GM18505 (cell line): ENCODE data around the gene TPCN2.
"Not testable (repeated sequence)": the region's sequence is repeated elsewhere in the genome, so short reads cannot be mapped to it uniquely, and the experiment has no call there.

ENCODE experiments used
- ATAC-seq: cut with Tn5 transposase; IDR thresholded peaks from one replicate; pipeline ENCODE4 v1.9.1; 2021; ENCODE audit not compliant: unreplicated experiment
- POLR2A ChIP-seq: IDR thresholded peaks from 4 replicates; pipeline ENCODE4 v1.6.1; 2011; ENCODE audit warnings: borderline replicate concordance; ENCODE audit not compliant: insufficient read depth, insufficient read length; ENCODE audit errors: extremely low read depth

Gene TPCN2

DNA sequence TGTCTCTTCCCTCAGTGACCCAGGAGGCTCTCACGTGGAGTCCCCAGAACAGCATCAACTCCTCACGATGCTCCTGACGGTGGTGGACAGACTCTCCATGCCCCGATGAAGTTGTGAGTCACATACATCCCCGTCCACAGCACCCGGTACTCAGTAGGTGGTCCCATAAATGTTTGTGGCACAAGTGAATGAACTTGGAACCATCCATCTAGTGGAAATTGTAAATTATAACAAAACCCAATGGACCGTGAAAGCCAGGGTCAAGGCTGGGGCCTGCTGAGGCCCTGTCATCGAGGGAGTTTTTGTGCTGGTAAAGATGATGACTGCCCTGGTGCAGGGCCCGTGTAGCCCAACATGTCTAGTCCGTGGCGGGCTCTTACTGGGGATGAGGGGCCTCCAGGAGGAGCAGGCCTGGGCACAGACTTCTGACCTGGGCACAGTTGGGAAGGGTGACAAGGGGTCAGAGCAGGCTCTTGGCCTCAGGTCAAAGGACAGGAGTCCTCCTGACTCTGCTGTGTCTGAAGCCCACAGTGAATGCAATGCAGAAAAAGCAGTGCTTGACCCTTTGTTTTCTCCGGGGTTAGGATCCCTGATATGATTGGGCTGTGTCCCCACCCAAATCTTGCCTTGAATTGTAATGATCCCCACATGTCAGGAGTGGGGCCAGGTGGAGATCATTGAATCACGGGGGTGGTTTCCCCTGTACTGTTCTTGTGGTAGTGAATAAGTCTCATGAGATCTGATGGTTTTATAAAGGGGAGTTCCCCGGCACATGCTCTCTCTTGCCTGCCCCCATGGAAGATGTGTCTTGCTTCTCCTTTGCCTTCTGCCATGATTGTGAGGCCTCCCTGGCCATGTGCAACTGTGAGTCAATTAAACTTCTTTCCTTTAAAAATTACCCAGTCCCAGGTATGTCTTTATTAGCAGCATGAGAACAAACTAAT lies 87.0 kb downstream of the TPCN2 start:
- no peak for ATAC-seq
- no peak for TF ChIP-seq POLR2A

DNA sequence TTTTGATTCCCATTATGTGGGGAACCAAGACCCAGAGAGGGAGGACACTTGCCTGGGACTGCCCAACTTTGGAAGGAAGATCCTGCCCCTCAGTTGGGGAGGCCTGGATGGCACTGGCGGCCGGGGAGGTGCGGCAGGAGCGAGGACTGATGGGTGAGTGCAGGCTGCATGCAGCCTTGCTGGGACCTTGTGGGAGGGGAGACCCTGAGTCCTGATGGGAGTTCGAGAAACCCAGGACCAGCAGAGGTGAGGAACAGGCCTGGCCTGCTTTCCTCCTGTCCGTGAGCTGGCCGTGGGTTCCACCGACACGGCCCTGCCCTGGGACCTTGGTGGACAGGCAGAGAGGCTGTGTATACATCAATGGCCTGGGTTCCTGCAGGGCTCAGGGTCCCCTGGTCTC lies 87.7 kb downstream of the TPCN2 start:
- TF ChIP-seq POLR2A = no peak
- ATAC-seq = no peak

DNA sequence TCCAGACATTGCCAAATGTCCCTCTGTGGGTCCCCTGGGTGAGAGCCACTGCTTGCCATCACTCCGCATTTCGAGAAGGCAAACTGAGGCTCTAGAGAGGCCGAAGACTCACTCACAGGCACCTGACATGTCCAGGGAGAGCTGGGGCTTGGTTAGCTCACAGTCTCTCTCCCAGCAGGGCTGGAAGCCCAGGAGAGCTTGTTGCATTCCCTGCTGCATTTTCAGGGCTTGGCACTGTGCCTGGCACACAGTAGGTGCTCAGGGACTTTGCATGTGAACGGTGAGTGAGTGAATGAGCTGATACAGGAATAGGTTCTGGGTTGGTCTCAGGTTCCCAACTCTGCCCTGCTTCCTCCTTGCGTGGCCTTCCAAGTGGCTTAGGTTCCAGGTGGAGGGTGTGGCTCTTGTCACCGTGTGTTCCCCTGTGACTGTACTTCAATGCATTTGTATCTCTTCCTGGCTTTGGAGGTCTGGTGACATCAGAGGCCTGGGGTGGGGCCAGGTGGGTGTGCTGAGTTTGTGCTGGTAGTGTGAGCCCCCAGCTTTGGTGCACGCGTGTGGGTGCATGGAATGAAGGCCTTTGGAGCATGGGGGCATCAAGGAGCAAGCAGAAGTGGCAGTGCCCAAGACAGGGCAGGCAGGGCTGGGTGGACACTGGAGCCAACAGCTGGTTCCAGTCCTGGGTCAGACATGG lies 88.6 kb downstream of the TPCN2 start:
- no peak for ATAC-seq
- no peak for TF ChIP-seq POLR2A

DNA sequence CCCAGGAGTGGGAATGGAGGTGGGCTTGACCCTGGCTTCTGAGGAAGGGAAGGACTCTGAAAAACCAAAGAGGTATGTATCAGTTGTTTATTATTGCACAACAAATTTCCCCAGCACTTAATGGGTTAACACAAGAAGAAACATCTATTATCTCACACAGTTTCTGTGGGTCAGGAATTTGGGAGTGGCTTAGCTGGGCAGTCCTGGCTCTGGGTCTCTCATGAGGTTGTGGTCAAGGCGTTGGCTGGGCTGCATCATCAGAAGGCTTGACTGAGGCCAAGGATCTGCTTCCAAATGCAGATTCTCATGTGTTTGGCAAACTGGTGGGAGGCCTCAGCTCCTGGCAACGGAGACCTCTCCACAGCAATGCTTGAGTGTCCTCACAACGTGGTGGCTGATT lies 89.5 kb downstream of the TPCN2 start:
- no peak for ATAC-seq
- no peak for TF ChIP-seq POLR2A

DNA sequence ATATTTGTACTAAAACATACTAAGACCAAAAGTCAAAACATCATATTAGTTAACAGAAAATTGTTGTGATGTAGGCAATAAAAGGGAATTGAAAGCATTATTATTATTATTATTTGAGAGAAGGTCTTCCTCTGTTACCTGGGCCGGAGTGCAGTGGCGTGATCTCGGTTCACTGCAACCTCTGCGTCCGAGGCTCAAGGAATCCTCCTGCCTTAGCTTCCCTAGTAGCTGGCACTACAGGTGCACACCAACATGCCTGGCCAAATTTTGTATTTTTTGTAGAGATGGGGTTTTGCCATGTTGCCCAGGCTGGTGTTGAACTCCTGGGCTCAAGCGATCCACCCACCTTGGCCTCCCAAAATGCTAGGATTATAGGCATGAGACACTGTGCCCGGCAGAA lies 91.4 kb downstream of the TPCN2 start:
- ATAC-seq = not testable (repeated sequence)

DNA sequence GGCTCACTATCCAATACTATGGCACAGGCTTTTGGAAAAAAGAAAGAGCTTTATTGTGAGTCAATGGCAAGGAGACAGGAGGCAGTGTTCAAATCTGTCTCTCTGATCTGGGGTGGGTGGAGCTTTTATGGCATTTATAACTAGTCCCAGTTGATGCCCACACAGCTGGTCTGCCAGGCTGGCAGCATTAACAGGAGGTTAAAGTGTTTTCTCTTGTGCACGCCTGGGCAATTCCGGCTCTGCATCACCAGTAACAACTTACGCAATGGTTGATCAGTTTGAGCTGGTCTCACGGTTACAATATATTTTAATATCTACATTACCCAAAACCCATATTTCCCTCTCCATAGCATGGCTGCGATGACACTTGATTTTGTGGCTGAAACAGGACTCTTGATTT lies 91.9 kb downstream of the TPCN2 start:
- TF ChIP-seq POLR2A = no peak
- no peak for ATAC-seq

DNA sequence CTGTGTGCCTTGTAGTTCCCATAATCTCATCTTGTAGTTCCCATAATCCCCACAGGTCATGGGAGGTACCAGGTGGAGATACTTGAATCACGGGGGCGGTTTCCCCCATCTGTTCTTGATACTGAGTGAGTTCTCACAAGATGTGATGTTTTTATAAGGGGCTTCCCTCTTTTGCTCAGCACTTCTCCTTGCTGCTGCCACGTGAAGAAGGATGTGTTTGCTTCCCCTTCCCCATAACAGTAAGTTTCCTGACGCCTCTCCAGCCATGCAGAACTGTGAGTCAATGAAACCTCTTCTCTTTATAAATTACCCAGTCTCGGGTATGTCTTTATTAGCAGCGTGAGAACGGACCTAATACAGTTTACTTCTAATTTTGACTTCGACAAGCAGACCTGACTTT lies 93.0 kb downstream of the TPCN2 start:
- no peak for TF ChIP-seq POLR2A
- ATAC-seq = no peak

DNA sequence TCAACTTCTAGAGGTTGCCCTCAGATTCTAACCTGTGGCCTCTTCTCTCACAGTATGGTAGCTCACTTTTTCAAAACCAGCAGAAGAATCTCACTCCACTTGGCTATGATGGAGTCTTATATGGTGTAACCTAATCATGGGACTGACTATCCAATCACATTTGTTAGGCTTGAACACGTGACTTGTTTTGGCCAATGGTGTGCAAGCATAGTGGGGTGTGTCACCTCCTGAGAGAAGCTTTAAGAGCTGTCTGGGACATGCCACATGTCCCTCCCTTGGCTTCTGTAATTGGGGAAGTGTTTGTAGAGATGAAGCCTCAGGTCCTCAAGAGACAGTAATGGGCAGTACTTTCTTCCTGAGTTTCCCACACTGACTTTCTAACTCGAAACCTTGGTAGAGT lies 94.2 kb downstream of the TPCN2 start:
- TF ChIP-seq POLR2A = no peak

DNA sequence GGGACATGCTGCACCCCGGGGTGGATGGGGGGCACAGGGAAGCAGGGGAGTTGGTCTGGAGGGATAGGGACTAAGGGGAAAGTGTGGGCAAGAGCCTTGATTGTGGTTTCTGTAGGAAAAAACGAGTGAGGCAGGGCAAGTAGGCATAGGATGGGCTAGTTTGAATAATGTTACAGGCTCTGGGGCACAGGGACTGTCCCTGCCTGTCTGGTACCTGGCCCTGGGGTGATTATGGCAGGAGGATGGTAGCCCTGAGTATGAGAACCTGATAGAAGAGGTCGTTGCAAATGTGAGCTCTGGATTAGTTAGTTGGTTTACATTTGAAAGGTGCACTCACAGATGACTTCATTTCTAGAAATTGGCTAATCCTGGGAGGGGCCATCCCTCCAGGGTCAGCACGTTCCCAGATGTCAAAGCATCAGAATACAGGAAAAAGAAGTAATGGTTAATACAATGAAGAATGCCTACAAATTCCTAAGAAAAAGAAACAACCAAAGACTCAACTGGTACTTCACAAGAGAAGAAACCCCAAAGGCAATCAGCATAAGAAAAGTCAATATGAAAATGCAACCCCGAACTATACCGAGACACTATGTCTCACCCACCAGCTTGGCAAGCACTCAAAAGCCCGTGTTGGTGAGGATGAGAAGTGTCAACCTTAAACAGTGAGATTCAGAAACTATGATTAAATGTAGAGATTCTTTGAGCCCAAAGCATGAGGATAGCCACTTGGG lies 95.8 kb downstream of the TPCN2 start:
- ATAC-seq = no peak
- TF ChIP-seq POLR2A = no peak

More for the DNA sequence above, 94.2 kb downstream of the TPCN2 start:
- ATAC-seq = no peak

DNA sequence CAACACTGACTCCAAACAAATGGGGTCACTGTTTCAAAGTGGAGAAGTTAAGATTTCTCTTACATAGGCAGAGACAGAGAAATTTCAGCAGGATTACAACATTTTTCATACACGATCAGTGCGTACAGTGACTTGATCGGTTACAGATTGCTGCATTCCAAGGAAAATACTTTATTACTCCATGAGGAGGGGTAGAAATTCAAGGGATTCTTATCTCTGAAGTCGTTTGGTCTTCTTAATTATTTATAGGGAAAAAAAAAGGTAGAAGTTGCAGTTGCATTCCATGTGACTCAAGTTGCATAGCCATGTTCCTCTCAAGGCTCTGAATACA lies 96.3 kb downstream of the TPCN2 start:
- no peak for TF ChIP-seq POLR2A
- no peak for ATAC-seq

DNA sequence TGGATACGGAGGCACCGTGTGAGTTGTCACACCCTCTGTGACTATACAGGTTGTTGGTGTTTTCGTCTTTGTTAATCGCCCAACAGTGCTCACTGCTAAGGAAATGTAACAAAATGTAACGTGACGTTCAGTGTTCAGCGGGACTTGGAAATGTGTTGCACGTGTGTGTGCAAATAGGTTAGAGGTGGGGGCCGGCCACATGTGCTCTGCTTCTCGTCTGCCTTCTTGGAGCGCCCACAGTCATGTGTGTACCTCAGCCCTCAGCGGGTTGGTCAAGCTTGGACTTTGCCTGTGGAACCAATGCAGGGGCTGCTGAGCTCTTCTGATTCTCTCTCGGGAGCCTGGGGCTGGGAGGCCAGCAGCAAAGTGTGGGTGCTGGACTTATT lies 99.6 kb downstream of the TPCN2 start:
- ATAC-seq = no peak
- no peak for TF ChIP-seq POLR2A

DNA sequence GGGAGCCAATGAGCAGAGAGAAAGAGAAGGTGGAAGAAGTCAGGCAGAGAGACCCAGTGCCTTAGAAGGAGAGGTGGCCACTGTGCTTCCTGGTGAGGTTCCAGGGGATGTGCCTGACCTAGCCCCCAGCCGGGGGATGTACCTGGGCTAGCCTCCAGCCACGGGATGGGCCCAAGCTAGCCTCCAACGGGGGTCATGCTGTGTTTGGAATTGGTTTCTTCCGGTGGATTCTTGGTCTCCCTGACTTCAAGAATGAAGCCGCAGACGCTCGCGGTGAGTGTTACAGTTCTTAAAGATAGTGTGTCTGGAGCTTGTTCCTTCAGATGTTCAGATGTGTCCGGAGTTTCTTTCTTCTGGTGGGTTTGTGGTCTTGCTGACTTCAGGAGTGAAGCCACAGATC lies 100.1 kb downstream of the TPCN2 start:
- ATAC-seq = no peak
- TF ChIP-seq POLR2A = no peak

DNA sequence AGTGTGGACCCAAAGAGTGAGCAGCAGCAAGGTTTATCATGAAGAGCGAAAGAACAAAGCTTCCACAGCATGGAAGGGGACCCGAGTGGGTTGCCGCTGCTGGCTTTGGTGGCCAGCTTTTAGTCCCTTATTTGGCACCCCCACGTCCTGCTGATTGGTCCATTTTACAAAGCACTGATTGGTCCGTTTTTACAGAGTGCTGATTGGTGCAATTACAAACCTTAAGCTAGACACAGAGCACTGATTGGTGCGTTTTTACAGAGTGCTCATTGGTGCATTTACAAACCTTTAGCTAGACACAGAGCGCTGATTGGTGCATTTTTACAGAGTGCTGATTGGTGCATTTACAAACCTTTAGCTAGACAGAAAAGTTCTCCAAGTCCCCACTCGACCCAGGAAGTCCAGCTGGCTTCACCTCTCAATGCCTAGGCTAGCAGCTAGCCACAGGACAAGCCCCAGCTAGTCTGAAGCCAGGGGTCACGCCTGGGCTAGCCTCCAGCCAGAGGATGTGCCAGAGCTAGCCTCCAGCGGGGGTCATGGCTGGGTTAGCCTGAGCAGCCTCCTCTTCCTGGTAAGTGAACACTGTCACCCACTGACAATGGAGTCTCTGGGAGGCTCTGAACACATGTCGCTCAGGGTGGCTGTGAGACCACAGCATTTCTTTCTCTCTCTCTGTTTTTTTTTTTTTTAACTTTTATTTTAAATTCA lies 100.8 kb downstream of the TPCN2 start:
- ATAC-seq = not testable (repeated sequence)
